ENCODE data around the gene CD300A. TPM values are rescaled to one million over a fixed set of nuclear protein-coding genes. Genes with fewer than 3 reads are reported as not detected.

CD300A gene
- total and polyA plus RNA-seq, 10 donors, result 34.2 to 142 (median 107) TPM

- H3K4me3 ChIP-seq, result no peak overlapping the region
- DNase-seq, result no peak
Observed at GRCh38 chr17:74450925-74451403, 15.5 kb upstream of the CD300A start.

GRCh38 chr17:74451557-74451956 is 14.9 kb upstream of the CD300A start:
- TF ChIP-seq, protein P1, sequence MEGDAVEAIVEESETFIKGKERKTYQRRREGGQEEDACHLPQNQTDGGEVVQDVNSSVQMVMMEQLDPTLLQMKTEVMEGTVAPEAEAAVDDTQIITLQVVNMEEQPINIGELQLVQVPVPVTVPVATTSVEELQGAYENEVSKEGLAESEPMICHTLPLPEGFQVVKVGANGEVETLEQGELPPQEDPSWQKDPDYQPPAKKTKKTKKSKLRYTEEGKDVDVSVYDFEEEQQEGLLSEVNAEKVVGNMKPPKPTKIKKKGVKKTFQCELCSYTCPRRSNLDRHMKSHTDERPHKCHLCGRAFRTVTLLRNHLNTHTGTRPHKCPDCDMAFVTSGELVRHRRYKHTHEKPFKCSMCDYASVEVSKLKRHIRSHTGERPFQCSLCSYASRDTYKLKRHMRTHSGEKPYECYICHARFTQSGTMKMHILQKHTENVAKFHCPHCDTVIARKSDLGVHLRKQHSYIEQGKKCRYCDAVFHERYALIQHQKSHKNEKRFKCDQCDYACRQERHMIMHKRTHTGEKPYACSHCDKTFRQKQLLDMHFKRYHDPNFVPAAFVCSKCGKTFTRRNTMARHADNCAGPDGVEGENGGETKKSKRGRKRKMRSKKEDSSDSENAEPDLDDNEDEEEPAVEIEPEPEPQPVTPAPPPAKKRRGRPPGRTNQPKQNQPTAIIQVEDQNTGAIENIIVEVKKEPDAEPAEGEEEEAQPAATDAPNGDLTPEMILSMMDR (IDR thresholded peaks at IDR 0.05 in 8 of 11, conservative IDR thresholded peaks at IDR 0.05 in 3 of 11), result no peak
- no peak for TF ChIP-seq POLR2A (IDR thresholded peaks at IDR 0.05)
- 70 to 93% (median 84%) methylated on average over 5 to 6 of the region's 6 CpGs for WGBS, 5 donors
- no peaks in the 10 kb centered on the region for H3K9me3 ChIP-seq
- intact Hi-C loops (cut with DNase I; ENCODE audit: low total_unique reads), result loop anchor here (10.0 kb wide), 1 partner anchor 237 kb away; the partner anchor contains the start of gene TTYH2
- H3K4me1 ChIP-seq, result peaks cover 25 to 67% (median 48%) of the 10 kb centered on the region in 6 donors
- H3K36me3 ChIP-seq, result peaks cover 0 to 11% (median 0%) of the 10 kb centered on the region in 6 donors
- H3K27me3 ChIP-seq (replicated peaks in 1 of 7), result peaks cover 0 to 25% (median 0%) of the 10 kb centered on the region in 7 donors
- DNase-seq, result no peak
- no peak overlapping the region for H3K4me3 ChIP-seq
- H3K27ac ChIP-seq, result peak overlapping the region in 5 of 8 donors; percentile 81 to 86 (median 84)

More at GRCh38 chr17:74450925-74451403, 15.5 kb upstream of the CD300A start:
- WGBS, 5 donors, result 88 to 93% (median 92%) methylated on average over 10 to 13 of the region's 13 CpGs
- Histone ChIP-seq H3K27me3 (replicated peaks in 1 of 7) (peaks cover 0 to 25% (median 0%) of the 10 kb centered on the region in 7 donors), H3K27ac (peak overlapping the region in 1 of 8 donors; percentile 35), H3K36me3 (peaks cover 0 to 11% (median 0%) of the 10 kb centered on the region in 6 donors), H3K4me1 (peaks cover 30 to 72% (median 53%) of the 10 kb centered on the region in 6 donors), H3K9me3 (no peaks in the 10 kb centered on the region)
- TF ChIP-seq, protein P1 (IDR thresholded peaks at IDR 0.05 in 8 of 11, conservative IDR thresholded peaks at IDR 0.05 in 3 of 11), result no peak
- TF ChIP-seq POLR2AphosphoS5 (IDR thresholded peaks at IDR 0.05) (no peak), POLR2A (IDR thresholded peaks at IDR 0.05) (no peak)
- intact Hi-C loops (cut with DNase I; ENCODE audit: low total_unique reads), result loop anchor here (10.0 kb wide), 1 partner anchor 236 kb away; the partner anchor contains the start of gene TTYH2

DNA sequence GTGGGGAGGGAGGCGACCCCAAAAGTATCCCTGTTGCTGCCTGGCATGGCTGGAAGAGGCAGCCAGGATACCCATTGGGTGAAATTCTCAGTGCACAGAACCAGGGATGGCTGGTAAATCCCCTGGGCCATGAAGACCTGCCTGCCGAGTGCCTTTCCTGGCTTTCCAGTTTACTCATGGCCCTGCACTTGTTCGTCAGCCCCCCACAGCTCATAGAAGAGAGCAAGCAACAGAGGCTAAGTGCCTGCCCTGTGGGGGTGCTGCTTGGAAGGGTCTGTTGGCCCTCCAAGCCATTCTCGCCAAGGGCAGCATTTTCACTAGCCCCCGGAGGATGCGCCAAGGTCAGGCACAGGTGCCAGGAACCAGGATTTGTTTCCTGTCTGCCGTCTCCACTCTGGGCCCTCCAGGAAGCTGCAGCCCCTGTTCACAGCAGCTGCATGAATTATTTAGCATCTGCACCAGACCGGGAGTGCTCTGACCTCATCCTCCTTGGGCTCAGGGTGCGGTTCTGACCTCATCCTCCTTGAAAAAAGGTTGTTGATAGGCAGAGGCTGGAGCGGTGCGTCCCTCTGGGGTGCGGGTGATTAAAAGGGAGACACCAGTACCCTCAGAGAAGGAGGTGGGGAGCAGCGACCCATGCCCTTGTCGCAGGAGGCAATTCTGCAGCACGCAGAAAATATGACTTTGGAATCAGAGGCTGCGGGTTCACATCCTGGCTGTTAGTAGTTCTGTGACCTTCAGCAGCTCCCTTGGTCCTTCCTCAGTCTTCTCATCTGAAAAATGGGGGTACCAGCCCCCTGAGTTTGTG is 14.2 kb upstream of the CD300A start:
- Histone ChIP-seq H3K4me1 (peaks cover 22 to 66% (median 43%) of the 10 kb centered on the region in 6 donors), H3K27me3 (replicated peaks in 1 of 7) (peaks cover 0 to 25% (median 0%) of the 10 kb centered on the region in 7 donors), H3K27ac (peak overlapping the region; percentile 38 to 86 (median 82)), H3K36me3 (peaks cover 0 to 11% (median 0%) of the 10 kb centered on the region in 6 donors), H3K9me3 (no peaks in the 10 kb centered on the region), H3K4me3 (no peak overlapping the region)
- peak; percentile 35 to 71 (median 49) for TF ChIP-seq POLR2AphosphoS5 (IDR thresholded peaks at IDR 0.05)
- TF ChIP-seq, protein P1 (IDR thresholded peaks at IDR 0.05 in 8 of 11, conservative IDR thresholded peaks at IDR 0.05 in 3 of 11), result no peak
- no peak for DNase-seq
- 48 to 63% (median 55%) methylated on average over 13 to 16 of the region's 16 CpGs for WGBS, 5 donors
- intact Hi-C loops (cut with DNase I; ENCODE audit: low total_unique reads), result loop anchor here (10.0 kb wide), 1 partner anchor 237 kb away; the partner anchor contains the start of gene TTYH2

All from spleen (tissue), 11 donors.